Lung (tissue), 12 donors: ENCODE measurements around the gene BIRC3. TPM values are rescaled to one million over a fixed set of nuclear protein-coding genes. Genes with fewer than 3 reads are reported as not detected.

Experiments used
- ATAC-seq: fragments of 200-7000 bp; cut with Tn5 transposase; one replicate; pipeline ENCODE4 v1.9.1; 2020; ENCODE audit warnings: moderate number of reproducible peaks; ENCODE audit not compliant: insufficient read depth, low FRiP score
- DNase-seq, 3 donors: peaks; one replicate each; pipeline ENCODE4 v3.0.0-alpha.2; 2013 to 2017
- H3K27ac ChIP-seq, 2 donors: one replicate each; pipeline ENCODE4 v1.5.1; 2013; ENCODE audit warnings: mild to moderate bottlenecking in 2 of 2, moderate library complexity in 2 of 2, control low read depth in 1 of 2, inconsistent platforms in 1 of 2, low read depth in 1 of 2, low read length in 1 of 2
- H3K27me3 ChIP-seq, 3 donors: one replicate each; pipeline ENCODE4 v1.5.1; 2013; ENCODE audit warnings: low read length in 2 of 3; ENCODE audit not compliant: control insufficient read depth in 3 of 3, insufficient read depth in 3 of 3
- H3K36me3 ChIP-seq, 4 donors: one replicate each; pipeline ENCODE4 v1.5.1; 2013; ENCODE audit warnings: low read length in 4 of 4, mild to moderate bottlenecking in 1 of 4, moderate library complexity in 1 of 4; ENCODE audit not compliant: control insufficient read depth in 4 of 4, insufficient read depth in 4 of 4
- H3K4me1 ChIP-seq, 5 donors: one replicate each; pipeline ENCODE4 v1.5.1; 2013; ENCODE audit warnings: low read length in 5 of 5, mild to moderate bottlenecking in 2 of 5, moderate library complexity in 1 of 5; ENCODE audit not compliant: control insufficient read depth in 5 of 5, insufficient read depth in 5 of 5
- H3K4me3 ChIP-seq: one replicate; pipeline ENCODE4 v1.5.1; 2013; ENCODE audit warnings: mild to moderate bottlenecking, control low read depth, moderate library complexity
- H3K9ac ChIP-seq, 2 donors: one replicate each; pipeline ENCODE4 v1.5.1; 2013; ENCODE audit warnings: low read length in 2 of 2, control low read depth in 1 of 2; ENCODE audit not compliant: insufficient read depth in 1 of 2
- H3K9me3 ChIP-seq, 4 donors: one replicate each; pipeline ENCODE4 v1.5.1; 2013; ENCODE audit warnings: low read length in 3 of 4, mild to moderate bottlenecking in 1 of 4, moderate library complexity in 1 of 4; ENCODE audit not compliant: control insufficient read depth in 4 of 4, insufficient read depth in 3 of 4
- WGBS, 2 donors: extraction: QIAGEN DNeasy Blood & Tissue Kit; methylation state at CpG; one replicate each; pipeline ENCODE4 v1.1.7; 2013; 5-methylcytosine and 5-hydroxymethylcytosine counted together
- polyA plus RNA-seq, 2 donors: library from polyadenylated mRNA; stranded (reverse); fragments of 200-250 nt; gene quantifications; one replicate each; pipeline ENCODE4 v1.2.1, GENCODE V29; 2013
- total RNA-seq, 2 donors: library from RNA; depleted of rRNA in 1 of 2; stranded (reverse); fragments of >200 nt in 1 of 2; gene quantifications; one replicate each; pipeline ENCODE4 v1.2.1, GENCODE V29; 2014 to 2021
- TF ChIP-seq, protein P1 (sequence below): IDR thresholded peaks from 2 replicates; pipeline ENCODE4 v1.5.1; 2012; ENCODE audit warnings: mild to moderate bottlenecking; ENCODE audit errors: control extremely low read depth, extremely low read depth
- donor health status: control.
- donor health status: control.
- donor health status: Bipolar disorder and iron deficiency.
- donor health status: healthy.
- donor health status: DM: yes; HTN: yes; CAD: no.

The BIRC3 gene
- total and polyA plus RNA-seq, 4 donors = 8.7 to 61.0 (median 32.3) TPM

GRCh38 chr11:102306817-102307726, 10.2 kb upstream of the BIRC3 start:
- peaks cover 0 to 6% (median 4%) of the 10 kb centered on the region in 5 donors for H3K4me1 ChIP-seq
- peak overlapping the region in 1 of 2 donors; percentile 51 for H3K27ac ChIP-seq
- TF ChIP-seq, protein P1, sequence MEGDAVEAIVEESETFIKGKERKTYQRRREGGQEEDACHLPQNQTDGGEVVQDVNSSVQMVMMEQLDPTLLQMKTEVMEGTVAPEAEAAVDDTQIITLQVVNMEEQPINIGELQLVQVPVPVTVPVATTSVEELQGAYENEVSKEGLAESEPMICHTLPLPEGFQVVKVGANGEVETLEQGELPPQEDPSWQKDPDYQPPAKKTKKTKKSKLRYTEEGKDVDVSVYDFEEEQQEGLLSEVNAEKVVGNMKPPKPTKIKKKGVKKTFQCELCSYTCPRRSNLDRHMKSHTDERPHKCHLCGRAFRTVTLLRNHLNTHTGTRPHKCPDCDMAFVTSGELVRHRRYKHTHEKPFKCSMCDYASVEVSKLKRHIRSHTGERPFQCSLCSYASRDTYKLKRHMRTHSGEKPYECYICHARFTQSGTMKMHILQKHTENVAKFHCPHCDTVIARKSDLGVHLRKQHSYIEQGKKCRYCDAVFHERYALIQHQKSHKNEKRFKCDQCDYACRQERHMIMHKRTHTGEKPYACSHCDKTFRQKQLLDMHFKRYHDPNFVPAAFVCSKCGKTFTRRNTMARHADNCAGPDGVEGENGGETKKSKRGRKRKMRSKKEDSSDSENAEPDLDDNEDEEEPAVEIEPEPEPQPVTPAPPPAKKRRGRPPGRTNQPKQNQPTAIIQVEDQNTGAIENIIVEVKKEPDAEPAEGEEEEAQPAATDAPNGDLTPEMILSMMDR = no peak
- H3K9me3 ChIP-seq = peaks cover 0 to 8% (median 6%) of the 10 kb centered on the region in 4 donors
- H3K27me3 ChIP-seq = no peaks in the 10 kb centered on the region
- DNase-seq (no peak), ATAC-seq (no peak)
- WGBS, 2 donors = 25 to 29% methylated on average over 9 of the region's 9 CpGs
- H3K9ac ChIP-seq = no peak overlapping the region
- H3K36me3 ChIP-seq = no peaks in the 10 kb centered on the region
- H3K4me3 ChIP-seq = no peak overlapping the region

DNA sequence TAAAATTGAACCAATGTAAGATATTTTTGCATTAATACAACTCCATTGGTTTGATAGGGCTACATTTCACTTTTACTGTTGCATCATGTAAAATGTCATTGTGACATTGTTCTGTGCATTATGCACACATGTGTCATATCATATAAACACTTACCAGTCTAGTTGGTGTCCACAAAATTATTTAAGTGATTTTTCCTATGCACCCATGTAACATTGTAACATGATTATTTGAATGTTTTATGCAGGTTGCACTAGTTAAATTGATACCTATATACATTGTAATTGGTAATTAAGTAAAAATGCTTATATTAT, 9.6 kb upstream of the BIRC3 start:
- Histone ChIP-seq H3K4me3 (no peak overlapping the region), H3K9me3 (peaks cover 0 to 3% (median 2%) of the 10 kb centered on the region in 4 donors), H3K27me3 (no peaks in the 10 kb centered on the region), H3K27ac (no peak overlapping the region), H3K36me3 (no peaks in the 10 kb centered on the region), H3K4me1 (peaks cover 0 to 6% (median 4%) of the 10 kb centered on the region in 5 donors), H3K9ac (no peak overlapping the region)
- TF ChIP-seq, protein P1 = no peak
- DNase-seq (no peak), ATAC-seq (no peak)

DNA sequence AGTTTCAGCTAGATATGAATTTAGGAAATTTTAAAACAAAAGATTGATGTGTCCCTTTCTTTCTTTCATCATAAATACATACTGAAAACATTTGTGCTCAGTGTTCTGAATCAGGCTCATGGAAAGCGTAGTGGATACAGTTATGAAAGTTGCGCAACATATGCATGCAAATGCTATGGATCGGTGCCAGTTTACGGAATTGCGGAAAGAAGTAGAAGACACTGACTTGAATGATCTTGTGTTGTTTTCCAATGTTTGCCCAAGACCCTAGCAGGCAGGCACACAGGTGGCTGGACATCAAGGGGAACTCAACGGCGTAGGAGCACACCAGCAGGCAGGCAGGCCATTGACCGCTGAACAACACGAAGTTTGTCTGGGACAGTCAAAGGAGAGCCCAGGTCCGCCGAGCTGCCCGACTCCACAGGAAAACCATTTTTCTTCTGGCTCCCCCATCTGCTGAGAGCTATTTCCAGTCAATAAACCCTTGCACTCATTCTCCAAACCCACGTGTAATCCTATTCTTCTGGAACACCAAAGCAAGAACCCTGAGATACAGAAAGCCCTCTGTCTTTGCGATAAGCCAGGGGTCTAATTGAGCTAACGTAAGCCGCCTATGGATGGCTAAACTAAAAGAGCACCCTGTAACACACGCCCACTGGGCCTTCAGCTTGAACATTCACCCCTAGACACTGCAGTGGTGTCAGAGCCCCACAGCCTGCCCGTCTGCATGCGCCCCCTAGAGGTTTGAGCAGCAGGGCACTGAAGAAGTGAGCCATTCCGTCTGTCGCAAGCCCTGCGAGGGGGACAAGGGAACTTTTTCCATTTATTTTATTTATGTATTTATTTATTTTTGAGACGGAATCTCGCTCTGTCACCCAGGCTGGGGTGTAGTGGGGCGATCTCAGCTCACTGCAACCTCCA, 7.4 kb upstream of the BIRC3 start:
- DNase-seq (peak; percentile 42 to 86 (median 67)), ATAC-seq (no peak)
- H3K4me1 ChIP-seq = peaks cover 0 to 10% (median 7%) of the 10 kb centered on the region in 5 donors
- no peaks in the 10 kb centered on the region for H3K36me3 ChIP-seq
- H3K27me3 ChIP-seq = no peaks in the 10 kb centered on the region
- TF ChIP-seq, protein P1 = no peak
- no peak overlapping the region for H3K4me3 ChIP-seq
- H3K9ac ChIP-seq = no peak overlapping the region
- H3K27ac ChIP-seq = no peak overlapping the region
- H3K9me3 ChIP-seq = no peaks in the 10 kb centered on the region
- 93 to 94% methylated on average over 25 of the region's 25 CpGs for WGBS, 2 donors
